H9 (cell line): ENCODE data around the gene GCNT1. TPM values are rescaled to one million over a fixed set of nuclear protein-coding genes. Genes with fewer than 3 reads are reported as not detected.

Experiments
- DNase-seq: peaks from one replicate; pipeline ENCODE4 v3.0.0-alpha.2; 2017
- H2AFZ ChIP-seq: one replicate; pipeline ENCODE4 v1.6.1; 2013; ENCODE audit warnings: mild to moderate bottlenecking, low read length, control low read depth, moderate library complexity
- H2AK5ac ChIP-seq: 2 replicates; pipeline ENCODE4 v1.6.1; 2013; ENCODE audit warnings: low read length, control low read depth, mixed read lengths; ENCODE audit not compliant: insufficient read length
- H2BK120ac ChIP-seq: one replicate; pipeline ENCODE4 v1.6.1; 2013; ENCODE audit warnings: low read depth, mild to moderate bottlenecking, low read length, control low read depth, inconsistent platforms; ENCODE audit not compliant: poor library complexity, severe bottlenecking
- H2BK12ac ChIP-seq: 2 replicates; pipeline ENCODE4 v1.6.1; 2013; ENCODE audit warnings: low read length, control low read depth, mixed read lengths, low read depth; ENCODE audit not compliant: insufficient read length
- H2BK15ac ChIP-seq: 2 replicates; pipeline ENCODE4 v1.6.1; 2013; ENCODE audit warnings: low read depth, low read length, control low read depth
- H2BK20ac ChIP-seq: one replicate; pipeline ENCODE4 v1.6.1; 2013; ENCODE audit warnings: low read depth, mild to moderate bottlenecking, low read length, control low read depth, inconsistent platforms; ENCODE audit not compliant: poor library complexity, severe bottlenecking
- H2BK5ac ChIP-seq: 2 replicates; pipeline ENCODE4 v1.6.1; 2013; ENCODE audit warnings: low read length, control low read depth, mixed read lengths; ENCODE audit not compliant: insufficient read length
- H3K14ac ChIP-seq: 2 replicates; pipeline ENCODE4 v1.6.1; 2013; ENCODE audit warnings: low read length, control low read depth; ENCODE audit not compliant: insufficient read depth
- H3K18ac ChIP-seq: 2 replicates; pipeline ENCODE4 v1.6.1; 2013; ENCODE audit warnings: low read depth, mild to moderate bottlenecking, mixed read lengths, low read length, control low read depth; ENCODE audit not compliant: insufficient read length
- H3K23ac ChIP-seq: 2 replicates; pipeline ENCODE4 v1.6.1; 2013; ENCODE audit warnings: low read length, control low read depth, mixed read lengths, low read depth; ENCODE audit not compliant: insufficient read length
- H3K23me2 ChIP-seq: 2 replicates; pipeline ENCODE4 v1.6.1; 2013; ENCODE audit warnings: low read depth, mild to moderate bottlenecking, mixed read lengths, low read length, control low read depth; ENCODE audit not compliant: insufficient read length, poor library complexity, severe bottlenecking
- H3K27ac ChIP-seq: 2 replicates; pipeline ENCODE4 v1.5.1; 2013; ENCODE audit warnings: low read length, control low read depth, mixed read lengths, low read depth; ENCODE audit not compliant: insufficient read length
- H3K27me3 ChIP-seq: 2 replicates; pipeline ENCODE4 v1.6.1; 2013; ENCODE audit warnings: low read length, control low read depth, inconsistent platforms; ENCODE audit not compliant: insufficient read depth
- H3K4ac ChIP-seq: 2 replicates; pipeline ENCODE4 v1.6.1; 2013; ENCODE audit warnings: low read depth, mild to moderate bottlenecking, control low read depth, inconsistent platforms, low read length, moderate library complexity
- H3K4me1 ChIP-seq: 2 replicates; pipeline ENCODE4 v1.6.1; 2013; ENCODE audit warnings: low read length, control low read depth, inconsistent platforms; ENCODE audit not compliant: insufficient read depth
- H3K4me2 ChIP-seq: 2 replicates; pipeline ENCODE4 v1.6.1; 2013; ENCODE audit warnings: low read length, control low read depth, mixed read lengths; ENCODE audit not compliant: insufficient read length, insufficient read depth
- H3K56ac ChIP-seq: 2 replicates; pipeline ENCODE4 v1.6.1; 2013; ENCODE audit warnings: low read depth, mild to moderate bottlenecking, mixed read lengths, low read length, control low read depth; ENCODE audit not compliant: insufficient read length
- H3K79me1 ChIP-seq: 2 replicates; pipeline ENCODE4 v1.6.1; 2013; ENCODE audit warnings: low read depth, mild to moderate bottlenecking, moderate library complexity, low read length, control low read depth, inconsistent platforms; ENCODE audit not compliant: insufficient read depth, poor library complexity, severe bottlenecking
- H3K79me2 ChIP-seq: 2 replicates; pipeline ENCODE4 v1.6.1; 2013; ENCODE audit warnings: low read length, control low read depth, inconsistent platforms; ENCODE audit not compliant: insufficient read depth
- H3K9ac ChIP-seq: 2 replicates; pipeline ENCODE4 v1.6.1; 2013; ENCODE audit warnings: low read length, control low read depth, mixed read lengths; ENCODE audit not compliant: insufficient read length; ENCODE audit errors: extremely low read depth
- H3K9me3 ChIP-seq: one replicate; pipeline ENCODE4 v1.6.1; 2013; ENCODE audit warnings: low read depth, low read length, inconsistent platforms; ENCODE audit not compliant: control insufficient read depth
- H3T11ph ChIP-seq: one replicate; pipeline ENCODE4 v1.6.1; 2013; ENCODE audit warnings: mild to moderate bottlenecking, low read length, control low read depth, inconsistent platforms
- H4K20me1 ChIP-seq: one replicate; pipeline ENCODE4 v1.6.1; 2013; ENCODE audit not compliant: control insufficient read depth, insufficient read length, insufficient read depth
- H4K5ac ChIP-seq: 2 replicates; pipeline ENCODE4 v1.6.1; 2013; ENCODE audit warnings: low read depth, mild to moderate bottlenecking, mixed read lengths, low read length, control low read depth; ENCODE audit not compliant: insufficient read length
- H4K8ac ChIP-seq: replicated peaks from 2 replicates; pipeline ENCODE4 v1.6.1; 2013; ENCODE audit warnings: low read length, control low read depth, mixed read lengths, low read depth; ENCODE audit not compliant: insufficient read length
- H4K91ac ChIP-seq: 2 replicates; pipeline ENCODE4 v1.6.1; 2013; ENCODE audit warnings: low read depth, mild to moderate bottlenecking, moderate library complexity, mixed read lengths, low read length, control low read depth; ENCODE audit not compliant: insufficient read length
- H3K27ac Mint-ChIP-seq, 3 experiments: 2 replicates in 2 of 3; 3 replicates in 1 of 3; pipeline ENCODE4 v1.8.0; 2020 to 2021; ENCODE audit warnings: mixed read lengths in 3 of 3, mild to moderate bottlenecking in 1 of 3, moderate library complexity in 1 of 3
- H3K27me3 Mint-ChIP-seq: 2 replicates; pipeline ENCODE4 v1.8.0; 2021; ENCODE audit warnings: low read depth, mild to moderate bottlenecking, moderate library complexity, mixed read lengths
- H3K36me3 Mint-ChIP-seq, 3 experiments: 2 replicates in 2 of 3; 3 replicates in 1 of 3; pipeline ENCODE4 v1.8.0; 2020 to 2021; ENCODE audit warnings: low read depth in 3 of 3, mixed read lengths in 3 of 3; ENCODE audit not compliant: insufficient read depth in 1 of 3
- H3K4me1 Mint-ChIP-seq, 2 experiments: 2 replicates each; pipeline ENCODE4 v1.8.0; 2020; ENCODE audit warnings: mixed read lengths in 2 of 2
- H3K4me3 Mint-ChIP-seq, 2 experiments: 2 replicates in 1 of 2; 3 replicates in 1 of 2; pipeline ENCODE4 v1.8.0; 2020 to 2021; ENCODE audit warnings: mild to moderate bottlenecking in 2 of 2, mixed read lengths in 2 of 2, moderate library complexity in 1 of 2
- H3K9me3 Mint-ChIP-seq, 2 experiments: 2 replicates in 1 of 2; 3 replicates in 1 of 2; pipeline ENCODE4 v1.8.0; 2020; ENCODE audit warnings: mild to moderate bottlenecking in 2 of 2, mixed read lengths in 2 of 2, moderate library complexity in 1 of 2
- CTCF ChIP-seq: fragments of 200-600 bp; sonication (generic); conservative IDR thresholded peaks from 3 replicates; pipeline ENCODE4 v1.8.0; 2021; ENCODE audit warnings: antibody characterized with exemption, mild to moderate bottlenecking
- WGBS: extraction: QIAGEN DNeasy Blood & Tissue Kit; methylation state at CpG from one replicate; pipeline ENCODE4 v1.1.7; 2013; ENCODE audit warnings: missing lambda C conversion rate, low lambda C conversion rate, mixed read lengths; ENCODE audit not compliant: insufficient read length; ENCODE audit errors: extremely low coverage; 5-methylcytosine and 5-hydroxymethylcytosine counted together
- total RNA-seq: library from RNA; stranded (reverse); gene quantifications from 2 replicates; pipeline ENCODE4 v1.2.1, GENCODE V29; 2021

GCNT1 gene
- total RNA-seq, 1 experiment from 2014 or later, result 35.6 TPM

DNA sequence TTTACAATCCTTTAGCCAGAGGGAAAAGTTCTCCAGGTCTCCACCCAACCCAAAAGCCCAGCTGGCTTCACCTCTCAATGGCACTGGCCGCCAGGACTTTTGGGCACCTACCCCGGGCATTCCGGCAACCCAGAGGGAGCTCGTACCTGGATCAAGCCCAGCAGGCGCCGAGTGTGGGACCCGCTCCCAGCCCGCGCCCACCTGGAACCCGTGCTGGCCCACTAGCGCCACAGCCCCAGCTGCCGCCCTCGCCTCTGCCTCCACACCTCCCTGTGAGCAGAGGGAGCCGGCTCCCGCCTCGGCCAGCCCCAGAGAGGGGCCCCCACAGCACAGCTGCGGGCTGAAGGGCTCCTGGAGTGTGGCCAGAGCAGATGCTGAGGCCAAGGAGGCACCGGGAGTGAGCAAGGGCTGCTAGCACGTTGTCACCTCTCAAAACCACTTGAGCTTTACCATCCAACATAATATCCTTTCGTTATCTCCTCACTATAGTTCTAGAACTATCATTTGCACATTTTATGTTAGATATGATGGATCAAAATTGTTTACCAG, 69.7 kb downstream of the GCNT1 start:
- H3K4me1 Mint-ChIP-seq, result peaks cover 10 to 11% of the 10 kb centered on the region in 2 experiments
- H2AK5ac ChIP-seq, result no peak overlapping the region
- H2BK5ac ChIP-seq, result no peak overlapping the region
- H3K9me3 ChIP-seq, result no peaks in the 10 kb centered on the region
- H4K5ac ChIP-seq, result no peak overlapping the region
- no peaks in the 10 kb centered on the region for H3K27me3 ChIP-seq
- H2BK120ac ChIP-seq, result no peak overlapping the region
- H3K9me3 Mint-ChIP-seq, result no peaks in the 10 kb centered on the region; a peak in 2 of 5 replicates
- no peak overlapping the region for H3K4me3 Mint-ChIP-seq
- no peak overlapping the region for H2BK15ac ChIP-seq
- no peak overlapping the region for H4K8ac ChIP-seq
- no peaks in the 10 kb centered on the region for H3K79me1 ChIP-seq
- no peak overlapping the region for H3K4me2 ChIP-seq
- no peaks in the 10 kb centered on the region for H3K27me3 Mint-ChIP-seq
- no peak for TF ChIP-seq CTCF
- no peak overlapping the region for H3K4ac ChIP-seq
- no peaks in the 10 kb centered on the region; a peak in 1 of 7 replicates for H3K36me3 Mint-ChIP-seq
- H3T11ph ChIP-seq, result no peak overlapping the region
- H2AFZ ChIP-seq, result no peak overlapping the region
- H3K23ac ChIP-seq, result no peak overlapping the region
- no peaks in the 10 kb centered on the region for H4K20me1 ChIP-seq
- H2BK20ac ChIP-seq, result no peak overlapping the region
- no peak overlapping the region for H3K56ac ChIP-seq
- no peak overlapping the region for H3K27ac ChIP-seq
- H3K79me2 ChIP-seq, result no peaks in the 10 kb centered on the region; the same call in 1 of the 2 replicates
- H3K23me2 ChIP-seq, result no peaks in the 10 kb centered on the region
- no CpG with 5 or more reads among the region's 20 CpGs for WGBS
- H3K9ac ChIP-seq, result no peak overlapping the region
- H4K91ac ChIP-seq, result no peak overlapping the region
- no peak overlapping the region for H2BK12ac ChIP-seq
- H3K18ac ChIP-seq, result no peak overlapping the region
- H3K14ac ChIP-seq, result no peak overlapping the region
- H3K27ac Mint-ChIP-seq, result no peak overlapping the region
- H3K4me1 ChIP-seq, result no peaks in the 10 kb centered on the region
- DNase-seq, result no peak
